ENCODE data around the gene CPLX1.

CPLX1 gene

DNA sequence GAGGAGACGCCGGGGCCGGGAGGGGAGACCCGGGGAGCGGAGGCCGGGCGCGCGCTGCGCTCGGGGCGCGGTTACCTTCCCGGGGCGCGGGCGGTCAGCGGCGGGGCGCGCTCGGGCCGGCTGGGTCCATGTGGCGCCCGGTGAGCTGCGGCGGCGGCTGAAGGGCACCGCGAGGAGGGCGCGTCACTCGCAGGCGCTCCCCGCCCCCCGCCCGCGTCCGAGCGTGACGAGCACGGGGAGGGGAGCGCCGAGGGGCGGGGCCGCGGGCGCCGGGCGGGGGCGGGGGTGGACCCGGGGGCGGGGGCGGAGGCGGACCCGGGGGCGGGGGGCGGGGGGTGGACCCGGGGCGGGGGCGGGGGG is at the start of gene CPLX1:
TSS of gene CPLX1 (minus strand) at position 159 of the 360 bp plus-strand sequence. CDS start 1,607 bp downstream, outside the sequence.
- DNase-seq (ENCODE audit: low read depth), result no peak

DNA sequence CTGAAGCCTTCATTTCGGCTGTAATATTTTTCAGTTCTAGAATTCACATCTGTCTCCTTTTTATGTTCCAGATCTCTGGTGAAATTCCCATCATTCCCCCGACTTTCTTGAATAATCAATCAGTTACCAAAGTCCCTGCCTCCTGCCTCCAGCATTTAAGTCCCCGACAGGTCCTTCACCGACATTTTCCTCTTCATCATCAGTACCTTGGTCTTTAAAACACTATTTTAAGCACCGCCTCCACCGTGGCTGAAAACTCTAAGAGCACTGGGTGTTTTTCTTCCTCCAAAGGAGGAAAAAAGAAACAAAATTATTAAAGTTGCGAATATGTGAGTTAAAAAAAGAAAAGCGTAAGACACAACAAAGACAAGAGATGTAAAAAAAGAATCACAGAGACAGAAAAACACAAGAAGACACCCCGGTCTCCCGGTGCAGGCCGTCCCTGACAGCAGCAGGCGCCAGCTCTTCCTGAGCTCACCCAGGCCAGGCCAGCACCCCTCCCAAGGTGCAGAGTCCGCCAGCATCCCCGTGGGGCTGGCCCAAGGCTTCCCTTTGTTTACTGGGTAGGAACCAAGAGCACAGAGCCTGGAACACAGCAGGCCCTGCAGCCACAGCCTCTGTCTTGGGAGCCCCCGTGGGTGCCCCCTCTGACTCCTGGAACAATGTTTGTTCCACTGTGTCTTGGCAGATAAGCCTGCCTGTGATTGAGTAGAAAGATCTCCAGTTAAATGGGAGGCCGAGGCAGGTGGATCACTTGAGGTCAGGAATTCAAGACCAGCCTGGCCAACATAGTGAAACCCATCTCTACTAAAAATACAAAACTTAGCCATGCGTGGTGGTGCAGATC is 49.3 kb upstream of the CPLX1 start:
- no peak for DNase-seq (ENCODE audit: low read depth)

DNA sequence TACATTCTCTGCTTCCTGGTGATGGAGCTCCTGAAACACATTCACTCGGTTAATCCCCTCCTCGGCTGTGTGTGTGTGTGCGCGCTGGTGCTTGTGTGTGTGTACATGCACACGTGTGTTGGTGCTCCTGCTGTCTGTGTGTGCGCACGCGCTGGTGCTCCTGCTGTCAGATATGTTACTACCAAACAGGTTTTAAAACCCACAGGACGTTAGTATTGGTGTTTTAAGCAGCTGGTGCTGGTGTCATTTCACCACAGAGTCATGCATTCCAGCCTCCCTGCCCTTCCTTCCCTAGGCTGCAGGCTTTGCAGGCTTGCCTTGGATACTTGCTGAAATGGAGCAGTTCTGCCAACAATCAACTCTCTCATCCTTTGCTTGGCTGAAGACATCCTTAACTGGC is 48.1 kb upstream of the CPLX1 start:
- DNase-seq (ENCODE audit: low read depth), result no peak

DNA sequence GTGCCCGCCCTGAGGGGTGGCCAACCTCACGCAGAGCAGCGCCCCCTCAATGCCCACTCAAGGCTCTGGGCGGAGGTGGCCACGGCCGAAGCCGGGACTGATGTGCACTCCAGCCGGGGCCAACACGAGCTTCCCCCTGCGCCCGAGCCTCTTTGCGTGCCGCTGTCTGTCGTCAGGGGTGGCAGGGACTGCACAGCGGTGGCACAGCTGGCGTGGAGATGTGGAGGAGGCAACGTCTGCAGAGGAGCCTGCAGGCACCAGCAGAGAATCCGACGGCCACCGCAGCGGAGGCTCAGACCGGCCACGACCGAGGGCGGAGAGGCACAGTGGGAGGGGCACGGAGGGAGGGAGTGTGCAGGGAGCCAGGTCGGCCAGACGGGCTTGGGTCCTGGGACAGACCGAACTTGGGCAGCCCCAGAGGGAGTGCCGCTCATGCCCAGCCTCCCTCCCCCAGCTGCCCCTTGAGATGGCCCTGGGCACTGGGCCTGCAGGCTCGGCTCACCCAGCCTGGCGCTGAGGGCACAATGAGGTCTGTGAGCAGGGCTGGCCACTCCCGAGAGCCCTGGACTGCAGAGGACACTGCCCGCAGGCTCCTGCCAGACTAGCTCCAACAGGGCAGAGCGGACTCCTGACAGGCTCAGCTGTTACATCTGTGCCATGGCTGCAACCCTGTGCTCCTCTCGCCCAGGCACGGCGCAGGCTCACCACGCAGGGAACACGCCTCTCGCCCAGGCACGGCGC is 46.5 kb upstream of the CPLX1 start:
- DNase-seq (ENCODE audit: low read depth), result no peak

DNA sequence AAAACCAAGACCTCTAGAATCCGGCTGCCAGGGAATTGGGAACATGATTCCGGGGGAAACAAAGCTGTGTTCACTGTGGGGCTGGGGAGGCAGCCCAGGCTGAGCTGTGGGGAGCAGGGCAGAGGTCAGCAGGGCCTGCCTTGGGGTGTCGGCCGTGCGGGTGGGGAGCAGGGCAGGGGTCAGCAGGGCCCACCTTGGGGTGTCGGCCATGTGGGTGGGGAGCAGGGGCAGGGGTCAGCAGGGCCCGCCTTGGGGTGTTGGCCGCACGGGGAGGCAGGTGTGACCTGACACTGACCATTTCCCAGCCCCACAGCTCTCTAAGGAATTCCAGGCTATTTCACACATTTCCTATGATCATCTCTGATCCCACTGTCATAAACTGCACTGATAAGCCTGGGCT is 45.6 kb upstream of the CPLX1 start:
- no peak for DNase-seq (ENCODE audit: low read depth)

DNA sequence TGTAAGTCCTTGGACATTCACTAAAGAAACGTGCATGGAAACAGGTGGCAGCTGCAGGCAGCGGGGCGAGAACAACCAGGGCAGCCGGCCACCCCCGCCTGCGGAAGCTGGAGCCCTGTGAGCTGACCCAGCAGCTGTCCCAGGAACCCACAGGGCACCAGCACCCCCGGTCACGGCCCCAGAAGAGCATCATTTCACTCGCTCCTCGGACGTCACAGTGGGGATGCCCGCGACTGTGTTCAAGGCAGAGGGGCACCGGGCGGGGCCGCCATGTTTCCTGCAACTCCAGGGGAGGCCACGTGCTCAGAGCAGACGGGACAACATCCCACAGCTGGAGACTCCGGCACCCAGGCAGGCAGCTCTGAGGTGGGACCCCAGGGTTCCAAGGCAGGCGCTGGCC is 45.0 kb upstream of the CPLX1 start:
- no peak for DNase-seq (ENCODE audit: low read depth)

DNA sequence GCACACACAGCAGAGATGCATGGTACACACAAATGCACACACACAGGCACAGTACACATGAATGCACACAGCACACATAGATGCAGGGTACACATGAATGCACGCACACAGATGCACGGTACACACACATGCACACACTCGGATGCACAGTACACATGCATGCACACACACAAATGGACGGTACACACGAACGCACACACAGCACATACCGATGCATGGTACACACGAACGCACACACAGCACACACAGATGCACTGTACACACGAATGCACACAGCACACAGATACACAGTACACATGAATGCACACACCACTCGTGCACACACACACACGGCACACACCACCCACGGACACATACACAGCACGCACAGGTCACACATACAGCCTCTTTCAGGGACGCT is 43.8 kb upstream of the CPLX1 start:
- no peak for DNase-seq (ENCODE audit: low read depth)

DNA sequence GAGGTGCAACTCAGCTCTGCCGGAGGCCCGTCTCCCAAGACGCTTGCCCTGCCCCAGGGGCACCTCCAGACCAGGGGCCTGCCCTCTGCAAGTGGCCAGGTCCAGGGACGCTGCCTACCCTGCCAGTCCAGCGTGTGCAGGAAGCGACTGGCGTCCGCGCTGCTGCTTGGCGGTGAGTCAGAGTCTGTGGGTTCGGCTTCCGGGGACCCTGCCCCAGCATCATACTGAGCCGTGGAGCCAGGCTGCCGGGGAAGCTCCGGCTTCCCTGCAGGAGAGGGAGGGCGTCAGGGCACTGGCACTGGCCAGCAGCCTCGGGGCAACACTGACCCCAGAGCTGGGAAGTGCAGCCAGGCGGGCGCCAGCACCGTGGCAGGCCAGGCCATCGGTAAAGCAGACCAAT is 42.5 kb upstream of the CPLX1 start:
- no peak for DNase-seq (ENCODE audit: low read depth)

DNA sequence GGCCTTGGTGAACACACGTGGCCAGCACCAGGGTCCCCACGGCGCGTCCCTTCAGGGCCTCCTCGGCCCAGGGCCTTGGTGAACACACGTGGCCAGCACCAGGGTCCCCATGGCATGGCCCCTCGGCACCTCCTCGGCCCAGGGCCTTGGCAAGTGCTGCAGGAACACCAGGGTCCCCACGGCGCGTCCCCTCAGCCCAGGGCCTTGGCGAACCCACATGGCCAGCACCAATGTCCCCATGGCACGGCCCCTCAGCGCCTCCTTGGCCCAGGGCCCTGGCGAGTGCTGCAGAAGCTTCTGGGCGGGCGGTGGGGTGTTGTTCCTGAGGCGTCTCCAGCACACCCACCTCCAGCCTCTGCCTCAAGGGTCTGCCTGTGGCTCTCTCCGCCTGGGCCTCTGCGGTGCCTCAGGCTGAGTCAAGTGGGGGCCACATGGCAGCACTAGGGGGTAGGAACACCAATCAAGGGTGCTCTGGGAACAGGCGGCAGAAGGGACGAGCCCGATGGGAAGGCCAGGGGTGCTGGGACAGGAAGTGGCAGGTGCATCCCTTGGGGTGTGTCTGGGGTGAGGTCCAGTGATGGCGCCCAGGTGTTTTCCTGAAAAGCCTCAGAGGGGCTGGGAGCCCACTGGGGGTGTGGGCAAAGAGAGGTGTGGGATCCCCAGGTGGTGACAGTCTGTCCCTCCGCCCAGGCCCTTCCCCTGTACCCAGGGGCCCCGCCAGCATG is 41.8 kb upstream of the CPLX1 start:
- DNase-seq (ENCODE audit: low read depth), result no peak

DNA sequence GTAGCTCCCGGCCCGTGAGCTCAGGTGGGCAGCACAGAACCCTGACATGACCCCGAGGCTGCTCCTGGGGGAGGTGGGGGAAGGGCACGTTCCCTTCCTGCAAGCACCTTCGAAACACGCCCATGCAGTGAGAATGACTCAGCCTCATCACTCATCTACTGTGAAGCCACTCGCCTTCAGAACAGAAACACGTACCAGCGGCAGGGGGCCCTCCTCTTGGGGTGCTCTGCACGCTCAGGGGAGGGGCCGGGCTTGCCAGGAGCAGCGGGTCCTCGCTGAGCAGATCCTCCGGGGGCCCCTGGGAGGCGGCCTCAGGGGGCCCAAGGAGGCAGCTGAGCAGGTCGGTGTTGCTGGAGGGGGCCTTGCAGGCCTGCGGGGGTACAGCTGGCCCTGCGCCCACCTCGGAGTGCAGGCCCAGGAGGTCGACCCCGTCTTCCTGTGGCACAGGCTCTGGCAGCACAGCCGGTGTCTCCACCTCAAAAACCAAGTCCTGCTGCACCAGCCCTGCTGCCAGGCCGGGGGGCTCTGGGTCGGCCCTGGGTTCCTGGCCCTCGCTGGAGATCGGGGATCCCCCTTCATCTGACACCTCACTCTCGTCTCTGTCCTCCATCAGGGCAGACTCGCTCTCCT is 40.9 kb upstream of the CPLX1 start:
- DNase-seq (ENCODE audit: low read depth), result peak; percentile 23

DNA sequence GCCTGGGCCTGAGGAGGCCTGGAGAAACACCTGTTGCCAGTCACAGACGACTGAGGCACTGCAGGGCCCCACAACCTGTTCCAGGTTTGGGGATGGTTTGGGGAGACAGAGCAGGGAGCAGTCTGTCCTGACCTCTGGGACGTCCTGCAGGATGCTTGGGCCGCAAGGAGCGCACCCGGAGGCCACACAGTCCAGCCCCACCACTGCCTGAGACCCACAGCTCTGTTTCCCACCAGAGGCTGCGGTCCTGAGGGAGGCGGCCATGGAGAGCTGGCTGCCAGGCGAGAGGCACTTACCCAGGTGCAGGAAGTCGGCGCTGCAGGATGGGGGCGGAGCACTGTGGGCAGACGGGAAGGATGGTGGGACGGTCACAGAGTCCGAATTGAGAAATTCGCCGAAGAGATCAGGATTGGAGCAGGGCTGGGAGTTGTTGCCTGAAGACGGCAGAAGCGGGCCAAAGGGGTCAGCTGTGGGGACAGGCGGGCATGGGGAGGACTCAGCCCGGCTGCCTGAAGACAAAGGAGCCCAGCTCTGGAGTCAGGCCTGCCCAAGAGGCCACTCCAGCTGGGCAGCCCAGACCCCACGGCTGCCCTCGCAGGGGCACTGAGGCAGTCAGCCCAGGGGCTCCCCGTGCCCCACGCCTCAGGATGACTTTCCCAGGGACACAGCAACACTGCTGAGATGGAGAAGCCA is 40.3 kb upstream of the CPLX1 start:
- no peak for DNase-seq (ENCODE audit: low read depth)

DNA sequence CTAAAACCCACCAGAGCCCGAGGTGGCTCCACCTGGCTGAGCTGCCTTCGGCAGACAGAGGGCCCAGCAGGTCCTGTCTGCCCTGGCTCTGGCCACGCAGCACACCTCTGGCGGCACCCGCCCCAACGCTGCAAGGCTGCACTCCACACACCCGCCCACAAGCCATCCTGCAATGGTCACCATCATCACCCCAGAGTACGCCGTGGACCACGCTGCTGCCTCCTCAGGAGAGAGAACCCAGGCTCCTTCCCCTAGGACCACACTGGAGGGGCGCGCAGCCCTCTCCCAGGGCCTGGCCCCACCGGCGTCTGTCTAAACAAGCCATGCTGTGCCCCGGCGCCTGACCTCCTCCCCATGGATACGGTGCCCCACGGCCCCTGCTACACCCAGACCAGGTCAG is 39.6 kb upstream of the CPLX1 start:
- no peak for DNase-seq (ENCODE audit: low read depth)

DNA sequence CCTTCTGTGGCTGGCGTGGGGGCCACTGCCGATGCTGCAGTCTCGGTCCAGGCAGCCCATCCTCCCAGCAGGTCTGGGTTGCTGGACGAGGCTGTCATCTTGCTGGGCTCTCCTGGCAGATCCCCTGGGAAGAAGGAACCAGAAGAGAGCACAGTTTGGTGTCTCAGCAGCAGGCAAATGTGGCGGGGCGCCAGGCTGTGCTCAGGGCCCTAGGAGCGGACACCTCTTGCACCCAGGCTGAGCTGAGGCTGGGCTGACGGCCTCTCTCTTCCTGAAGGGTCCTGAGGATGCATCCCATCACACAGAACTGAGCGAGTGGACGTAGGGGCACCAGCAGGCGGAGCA is 39.2 kb upstream of the CPLX1 start:
- no peak for DNase-seq (ENCODE audit: low read depth)

DNA sequence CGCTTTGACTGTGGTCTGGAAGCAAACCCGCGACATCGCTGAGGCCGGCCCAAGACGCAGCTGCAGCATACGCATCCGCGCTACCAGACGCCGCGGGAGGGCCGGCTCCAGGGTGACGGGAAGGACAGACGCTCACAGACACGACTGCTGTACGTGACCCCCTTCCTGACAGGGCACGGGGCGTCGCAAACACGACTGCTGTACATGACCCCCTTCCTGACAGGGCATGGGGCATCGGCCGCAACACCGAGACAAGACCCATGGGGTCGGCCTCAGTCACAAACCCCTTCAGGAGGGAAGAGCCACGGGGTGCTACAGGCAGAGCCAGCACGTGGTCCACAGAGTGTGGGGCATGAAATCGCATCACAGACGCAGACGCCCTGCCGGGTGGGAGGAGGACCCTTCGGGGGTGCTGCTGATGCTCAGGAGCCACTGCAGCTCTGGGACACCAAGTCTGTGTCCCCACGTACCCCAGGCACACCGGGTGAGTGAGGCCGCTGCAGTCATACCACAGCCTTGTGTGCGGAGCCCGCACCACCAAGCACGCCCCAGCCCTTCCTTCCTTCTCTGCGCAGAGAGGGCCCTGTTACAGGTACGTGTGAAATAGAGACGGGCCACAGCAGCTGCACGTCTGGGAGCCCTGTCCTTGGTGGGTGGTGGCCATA is 38.7 kb upstream of the CPLX1 start:
- no peak for DNase-seq (ENCODE audit: low read depth)

DNA sequence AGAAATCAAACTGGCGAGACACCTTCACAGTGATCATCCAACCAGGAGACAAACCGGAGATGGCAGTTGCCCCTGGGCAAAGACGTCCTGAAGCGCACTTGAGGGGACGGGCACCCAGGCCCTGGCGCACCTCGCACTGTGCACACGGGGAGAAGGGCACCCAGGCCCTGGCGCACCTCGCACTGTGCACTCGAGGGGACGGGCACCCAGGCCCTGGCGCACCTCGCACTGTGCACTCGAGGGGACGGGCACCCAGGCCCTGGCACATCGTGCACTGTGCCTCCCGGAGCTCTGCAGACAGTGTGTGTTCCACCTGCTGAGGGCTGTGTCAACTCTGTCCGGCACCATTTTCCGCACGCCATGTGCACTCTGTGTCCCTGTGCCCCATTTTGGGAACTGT is 34.6 kb upstream of the CPLX1 start:
- DNase-seq (ENCODE audit: low read depth), result no peak

DNA sequence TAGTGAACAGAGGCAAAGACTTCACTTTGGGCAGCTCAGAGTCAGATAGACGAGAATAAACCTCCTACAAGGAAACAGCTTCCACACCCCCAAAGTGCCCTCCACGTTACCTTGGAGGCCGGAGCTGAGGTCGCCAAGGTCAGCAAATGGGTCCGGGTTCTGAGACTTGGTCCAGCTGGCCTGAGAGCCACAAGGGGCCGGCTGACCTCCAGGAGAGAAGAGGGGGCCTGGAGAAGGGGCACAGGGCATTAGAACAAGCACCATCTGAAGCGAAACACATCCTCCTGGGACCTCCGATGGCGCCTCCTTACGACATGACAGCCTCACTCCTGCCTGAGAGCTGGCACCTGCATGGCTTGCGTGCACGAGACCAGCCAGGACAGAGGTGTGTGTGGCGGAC is 33.6 kb upstream of the CPLX1 start:
- no peak for DNase-seq (ENCODE audit: low read depth)

DNA sequence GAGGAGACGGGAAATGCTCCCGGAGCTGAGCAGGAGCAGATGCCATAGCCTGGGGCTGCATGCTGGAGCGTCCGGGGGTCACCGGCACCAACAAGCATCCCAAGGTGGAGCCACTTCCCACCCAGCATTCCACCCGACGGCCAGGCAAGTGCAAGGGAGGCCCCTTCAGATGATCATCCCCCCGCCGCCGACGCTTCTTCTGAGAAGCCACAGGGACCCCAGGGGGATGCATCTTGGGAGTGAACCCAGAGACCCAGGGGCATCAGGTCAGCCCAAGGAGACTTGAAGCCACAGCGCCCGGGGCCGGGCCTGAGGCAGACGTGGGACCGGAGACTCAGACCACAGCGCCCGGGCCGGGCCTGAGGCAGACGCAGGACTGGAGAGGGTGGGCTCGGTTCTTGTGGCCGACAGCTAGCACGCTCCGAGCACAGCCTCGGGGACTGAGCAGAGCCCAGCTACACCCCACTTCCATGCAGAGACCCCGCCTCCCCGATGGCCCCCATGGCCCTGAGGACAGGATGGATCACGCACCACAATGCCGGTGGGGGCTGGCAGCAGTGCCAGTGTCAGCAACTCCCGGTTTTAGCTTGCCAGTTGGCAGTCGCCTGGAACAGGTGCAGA is 33.0 kb upstream of the CPLX1 start:
- DNase-seq (ENCODE audit: low read depth), result no peak

DNA sequence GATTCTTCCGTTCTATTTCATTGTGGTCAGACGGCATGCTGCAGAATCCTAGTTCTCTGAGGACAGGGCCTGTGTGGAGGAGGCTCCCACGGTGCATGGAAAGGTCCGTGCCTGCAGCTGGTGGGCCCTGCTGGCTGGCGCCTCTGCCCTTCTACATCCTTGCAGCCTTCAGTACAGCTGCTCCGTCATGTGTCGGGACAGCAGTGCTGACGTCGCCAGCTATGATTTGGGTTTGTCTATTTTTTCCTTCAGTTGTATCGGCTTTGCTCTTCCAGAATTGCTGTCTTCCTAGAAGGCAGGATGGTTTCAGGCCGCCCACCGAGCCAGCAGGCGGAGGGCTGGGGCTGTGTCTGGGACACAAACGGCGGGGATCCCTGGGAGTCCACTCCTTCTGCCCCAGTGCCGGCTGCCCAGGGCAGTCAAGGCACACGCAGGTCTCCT is 32.1 kb upstream of the CPLX1 start:
- no peak for DNase-seq (ENCODE audit: low read depth)

DNA sequence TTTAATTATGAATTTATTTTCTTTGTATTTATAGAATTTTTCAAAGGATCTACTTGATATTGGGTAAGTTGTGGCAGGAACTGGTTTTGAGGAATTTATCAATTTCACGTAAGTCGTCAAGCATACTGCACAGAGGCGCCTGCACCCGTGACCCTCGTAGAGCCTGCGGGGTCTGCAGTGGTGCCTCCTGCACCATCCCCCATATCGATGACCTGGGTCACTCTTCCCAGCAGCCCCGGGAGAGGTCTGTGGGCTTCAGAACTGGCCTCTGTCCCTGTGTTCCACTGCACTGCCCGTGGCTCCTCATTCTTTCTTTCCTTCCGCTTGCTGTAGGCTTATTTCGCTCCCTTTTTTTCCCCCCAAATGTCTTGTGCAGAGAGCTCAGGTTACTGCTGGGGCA is 31.5 kb upstream of the CPLX1 start:
- no peak for DNase-seq (ENCODE audit: low read depth)

DNA sequence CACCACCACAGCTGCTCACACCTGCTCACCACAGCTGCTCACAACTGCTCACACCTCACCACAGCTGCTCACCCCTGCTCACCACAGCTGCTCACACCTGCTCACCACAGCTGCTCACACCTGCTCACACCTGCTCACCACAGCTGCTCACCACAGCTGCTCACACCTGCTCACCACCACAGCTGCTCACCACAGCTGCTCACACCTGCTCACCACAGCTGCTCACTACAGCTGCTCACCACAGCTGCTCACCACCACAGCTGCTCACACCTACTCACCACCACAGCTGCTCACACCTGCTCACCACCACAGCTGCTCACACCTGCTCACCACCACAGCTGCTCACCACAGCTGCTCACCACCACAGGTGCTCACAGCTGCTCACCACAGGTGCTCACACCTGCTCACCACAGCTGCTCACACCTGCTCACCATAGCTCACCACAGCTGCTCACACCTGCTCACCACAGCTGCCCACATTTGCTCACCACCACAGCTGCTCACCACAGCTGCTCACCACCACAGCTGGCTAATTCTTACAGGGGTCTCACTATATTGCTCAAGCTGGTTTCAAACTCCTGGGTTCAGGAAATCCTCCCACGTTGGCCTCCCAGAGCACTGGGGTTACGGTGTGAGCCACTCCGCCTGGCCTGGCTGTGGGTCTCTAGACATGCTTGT is 30.4 kb upstream of the CPLX1 start:
- no peak for DNase-seq (ENCODE audit: low read depth)

Measured in ELR (cell line).